ENCODE data around the gene PXDN. TPM values are rescaled to one million over a fixed set of nuclear protein-coding genes. Genes with fewer than 3 reads are reported as not detected.

The PXDN gene
- total and polyA plus RNA-seq, 10 of the 15 experiments (the other 5 are each of a cell fraction or from before 2014, with no cell fraction given) = 0.12 to 0.69 (median 0.23) TPM; not detected in 5

DNA sequence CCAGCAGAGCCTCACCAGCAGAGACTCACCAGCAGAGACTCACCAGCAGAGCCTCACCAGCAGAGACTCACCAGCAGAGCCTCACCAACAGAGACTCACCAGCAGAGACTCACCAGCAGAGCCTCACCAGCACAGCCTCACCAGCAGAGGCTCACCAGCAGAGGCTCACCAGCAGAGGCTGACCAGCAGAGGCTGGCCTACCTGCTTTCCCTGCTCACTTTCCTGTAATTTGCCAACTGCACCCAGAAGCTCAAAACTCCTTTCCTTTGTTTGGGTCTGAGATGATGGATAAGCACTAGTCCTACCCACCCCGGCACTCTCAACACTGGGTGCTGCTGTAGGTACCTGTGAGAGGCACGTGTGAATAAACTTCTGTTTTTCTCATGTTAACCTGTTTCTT, 36.4 kb upstream of the PXDN start:
- no peak overlapping the region for H3K4me3 ChIP-seq
- ChIA-PET RAD21 (ENCODE audit: unreplicated experiment) (no interaction called here), CTCF (no interaction called here), SMC1A (ENCODE audit: uncharacterized antibody, unreplicated experiment) (no interaction called here), POLR2A (no interaction called here)
- in situ Hi-C loops (cut with MboI) (no loop called here), intact Hi-C loops (cut with micrococcal nuclease; ENCODE audit: unreplicated experiment) (no loop called here)
- H3K27me3 ChIP-seq (replicated peaks in 1 of 2; ENCODE audit: control insufficient read depth in 2 of 2, insufficient read depth in 2 of 2, low read length in 1 of 2) = no peaks in the 10 kb centered on the region
- no peak overlapping the region for H3K9ac ChIP-seq (ENCODE audit: control insufficient read depth, insufficient read depth, low read length)
- 40% methylated on average over 2 of the region's 2 CpGs for WGBS (ENCODE audit: insufficient coverage, insufficient replicate concordance, low lambda C conversion rate, missing lambda C conversion rate)
- H2AFZ ChIP-seq (ENCODE audit: control insufficient read depth, low read depth, low read length) = no peak overlapping the region
- no peaks in the 10 kb centered on the region for H3K79me2 ChIP-seq (ENCODE audit: control insufficient read depth, insufficient read depth, low read length)
- no peak overlapping the region for H3K27ac ChIP-seq (ENCODE audit: control insufficient read depth, insufficient read depth)
- DNase-seq (ENCODE audit: low read depth, low spot score) = no peak
- BruUV-seq (replicated peaks) = no TSS peak
- H3K4me1 ChIP-seq (ENCODE audit: control insufficient read depth, insufficient read depth, low read length) = no peaks in the 10 kb centered on the region
- no peak for ATAC-seq
- TF ChIP-seq, protein P1, sequence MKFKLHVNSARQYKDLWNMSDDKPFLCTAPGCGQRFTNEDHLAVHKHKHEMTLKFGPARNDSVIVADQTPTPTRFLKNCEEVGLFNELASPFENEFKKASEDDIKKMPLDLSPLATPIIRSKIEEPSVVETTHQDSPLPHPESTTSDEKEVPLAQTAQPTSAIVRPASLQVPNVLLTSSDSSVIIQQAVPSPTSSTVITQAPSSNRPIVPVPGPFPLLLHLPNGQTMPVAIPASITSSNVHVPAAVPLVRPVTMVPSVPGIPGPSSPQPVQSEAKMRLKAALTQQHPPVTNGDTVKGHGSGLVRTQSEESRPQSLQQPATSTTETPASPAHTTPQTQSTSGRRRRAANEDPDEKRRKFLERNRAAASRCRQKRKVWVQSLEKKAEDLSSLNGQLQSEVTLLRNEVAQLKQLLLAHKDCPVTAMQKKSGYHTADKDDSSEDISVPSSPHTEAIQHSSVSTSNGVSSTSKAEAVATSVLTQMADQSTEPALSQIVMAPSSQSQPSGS (IDR thresholded peaks at IDR 0.05; ENCODE audit: low read length) = no peak
- no peak for TF ChIP-seq ZNF24 (IDR thresholded peaks at IDR 0.05)
- TF ChIP-seq MEF2B (IDR thresholded peaks at IDR 0.05; ENCODE audit: partially characterized antibody, poor library complexity, severe bottlenecking) = no peak
- TF ChIP-seq NFIC (IDR thresholded peaks at IDR 0.05; ENCODE audit: low read depth, low read length) = no peak
- no peak for TF ChIP-seq ESRRA (IDR thresholded peaks at IDR 0.05; ENCODE audit: low read length)
- TF ChIP-seq, protein P2, sequence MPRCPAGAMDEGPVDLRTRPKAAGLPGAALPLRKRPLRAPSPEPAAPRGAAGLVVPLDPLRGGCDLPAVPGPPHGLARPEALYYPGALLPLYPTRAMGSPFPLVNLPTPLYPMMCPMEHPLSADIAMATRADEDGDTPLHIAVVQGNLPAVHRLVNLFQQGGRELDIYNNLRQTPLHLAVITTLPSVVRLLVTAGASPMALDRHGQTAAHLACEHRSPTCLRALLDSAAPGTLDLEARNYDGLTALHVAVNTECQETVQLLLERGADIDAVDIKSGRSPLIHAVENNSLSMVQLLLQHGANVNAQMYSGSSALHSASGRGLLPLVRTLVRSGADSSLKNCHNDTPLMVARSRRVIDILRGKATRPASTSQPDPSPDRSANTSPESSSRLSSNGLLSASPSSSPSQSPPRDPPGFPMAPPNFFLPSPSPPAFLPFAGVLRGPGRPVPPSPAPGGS (IDR thresholded peaks at IDR 0.05; ENCODE audit: borderline replicate concordance, insufficient read depth, low read depth, low read length, poor library complexity, severe bottlenecking) = no peak
- TF ChIP-seq ZBED1 (IDR thresholded peaks at IDR 0.05; ENCODE audit: borderline replicate concordance) = no peak
- TF ChIP-seq, protein P3, sequence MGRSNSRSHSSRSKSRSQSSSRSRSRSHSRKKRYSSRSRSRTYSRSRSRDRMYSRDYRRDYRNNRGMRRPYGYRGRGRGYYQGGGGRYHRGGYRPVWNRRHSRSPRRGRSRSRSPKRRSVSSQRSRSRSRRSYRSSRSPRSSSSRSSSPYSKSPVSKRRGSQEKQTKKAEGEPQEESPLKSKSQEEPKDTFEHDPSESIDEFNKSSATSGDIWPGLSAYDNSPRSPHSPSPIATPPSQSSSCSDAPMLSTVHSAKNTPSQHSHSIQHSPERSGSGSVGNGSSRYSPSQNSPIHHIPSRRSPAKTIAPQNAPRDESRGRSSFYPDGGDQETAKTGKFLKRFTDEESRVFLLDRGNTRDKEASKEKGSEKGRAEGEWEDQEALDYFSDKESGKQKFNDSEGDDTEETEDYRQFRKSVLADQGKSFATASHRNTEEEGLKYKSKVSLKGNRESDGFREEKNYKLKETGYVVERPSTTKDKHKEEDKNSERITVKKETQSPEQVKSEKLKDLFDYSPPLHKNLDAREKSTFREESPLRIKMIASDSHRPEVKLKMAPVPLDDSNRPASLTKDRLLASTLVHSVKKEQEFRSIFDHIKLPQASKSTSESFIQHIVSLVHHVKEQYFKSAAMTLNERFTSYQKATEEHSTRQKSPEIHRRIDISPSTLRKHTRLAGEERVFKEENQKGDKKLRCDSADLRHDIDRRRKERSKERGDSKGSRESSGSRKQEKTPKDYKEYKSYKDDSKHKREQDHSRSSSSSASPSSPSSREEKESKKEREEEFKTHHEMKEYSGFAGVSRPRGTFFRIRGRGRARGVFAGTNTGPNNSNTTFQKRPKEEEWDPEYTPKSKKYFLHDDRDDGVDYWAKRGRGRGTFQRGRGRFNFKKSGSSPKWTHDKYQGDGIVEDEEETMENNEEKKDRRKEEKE (IDR thresholded peaks at IDR 0.05) = no peak
- no peak for TF ChIP-seq PAX5 (IDR thresholded peaks at IDR 0.05; ENCODE audit: borderline replicate concordance, low read depth, low read length)
- no peak for TF ChIP-seq STAT1 (conservative IDR thresholded peaks at IDR 0.05)
- no peak for TF ChIP-seq TAF1 (IDR thresholded peaks at IDR 0.05; ENCODE audit: borderline replicate concordance, low read depth, low read length)
- no peak for TF ChIP-seq CEBPB (IDR thresholded peaks at IDR 0.05; ENCODE audit: borderline replicate concordance in 1 of 2, low read depth in 2 of 2, low read length in 2 of 2)
- TF ChIP-seq, protein P4, sequence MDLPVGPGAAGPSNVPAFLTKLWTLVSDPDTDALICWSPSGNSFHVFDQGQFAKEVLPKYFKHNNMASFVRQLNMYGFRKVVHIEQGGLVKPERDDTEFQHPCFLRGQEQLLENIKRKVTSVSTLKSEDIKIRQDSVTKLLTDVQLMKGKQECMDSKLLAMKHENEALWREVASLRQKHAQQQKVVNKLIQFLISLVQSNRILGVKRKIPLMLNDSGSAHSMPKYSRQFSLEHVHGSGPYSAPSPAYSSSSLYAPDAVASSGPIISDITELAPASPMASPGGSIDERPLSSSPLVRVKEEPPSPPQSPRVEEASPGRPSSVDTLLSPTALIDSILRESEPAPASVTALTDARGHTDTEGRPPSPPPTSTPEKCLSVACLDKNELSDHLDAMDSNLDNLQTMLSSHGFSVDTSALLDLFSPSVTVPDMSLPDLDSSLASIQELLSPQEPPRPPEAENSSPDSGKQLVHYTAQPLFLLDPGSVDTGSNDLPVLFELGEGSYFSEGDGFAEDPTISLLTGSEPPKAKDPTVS (IDR thresholded peaks at IDR 0.05; ENCODE audit: low read depth, low read length) = no peak
- TF ChIP-seq NRF1 (conservative IDR thresholded peaks at IDR 0.05; ENCODE audit: low read depth, low read length) = no peak
- TF ChIP-seq TARDBP (IDR thresholded peaks at IDR 0.05; ENCODE audit: borderline replicate concordance) = no peak
- FAIRE-seq = no peak
- no peaks in the 10 kb centered on the region for H3K36me3 ChIP-seq (ENCODE audit: control insufficient read depth in 2 of 2, insufficient read depth in 2 of 2, low read length in 1 of 2)
- H4K20me1 ChIP-seq (ENCODE audit: control insufficient read depth, insufficient read depth) = no peaks in the 10 kb centered on the region
- no peak overlapping the region for H3K4me2 ChIP-seq (ENCODE audit: control insufficient read depth, insufficient read depth)
- H3K9me3 ChIP-seq (replicated peaks; ENCODE audit: control insufficient read depth, insufficient read depth, low read length) = no peaks in the 10 kb centered on the region

All from GM12878 (cell line).